SK-N-SH treated with all-trans-retinoic acid at 6 μM for 48 hours (cell line): ENCODE results near the gene RNASEH2B.

Experiments
- ESRRG ChIP-seq: fragments of 250-450 bp; sonication (Bioruptor Pico); IDR thresholded peaks from 2 replicates; pipeline ENCODE4 v1.6.1; 2021; ENCODE audit warnings: mild to moderate bottlenecking
- GLIS3 ChIP-seq: fragments of 250-450 bp; sonication (Bioruptor Pico); IDR thresholded peaks from 2 replicates; pipeline ENCODE4 v1.5.0; 2020; ENCODE audit warnings: mild to moderate bottlenecking, moderate library complexity
- ISL1 ChIP-seq: fragments of 250-450 bp; sonication (Bioruptor Pico); IDR thresholded peaks from 2 replicates; pipeline ENCODE4 v2.1.2; 2022; ENCODE audit warnings: mild to moderate bottlenecking, moderate library complexity
- OSR1 ChIP-seq: fragments of 250-450 bp; sonication (Bioruptor Pico); IDR thresholded peaks from 2 replicates; pipeline ENCODE4 v1.8.0; 2022; ENCODE audit warnings: moderate library complexity, mild to moderate bottlenecking, inconsistent platforms
- RARB ChIP-seq: fragments of 250-450 bp; sonication (Bioruptor Pico); IDR thresholded peaks from 2 replicates; pipeline ENCODE4 v1.8.0; 2021; ENCODE audit warnings: mild to moderate bottlenecking, moderate library complexity
- SNAI2 ChIP-seq: fragments of 250-450 bp; sonication (Bioruptor Pico); IDR thresholded peaks from 2 replicates; pipeline ENCODE4 v1.5.0; 2020; ENCODE audit warnings: mild to moderate bottlenecking, moderate library complexity
- ZFP3 ChIP-seq: fragments of 250-450 bp; sonication (Bioruptor Pico); IDR thresholded peaks from 2 replicates; pipeline ENCODE4 v1.5.0; 2020; ENCODE audit warnings: mild to moderate bottlenecking, moderate library complexity
- ZFP30 ChIP-seq: fragments of 450-650 bp; formaldehyde crosslinking; IDR thresholded peaks from 2 replicates; pipeline ENCODE4 v1.5.0; 2022; ENCODE audit warnings: mild to moderate bottlenecking, moderate library complexity
- TF ChIP-seq, protein P1 (sequence below): fragments of 250-450 bp; sonication (Bioruptor Pico); IDR thresholded peaks from 2 replicates; pipeline ENCODE4 v1.8.0; 2020; ENCODE audit warnings: mild to moderate bottlenecking, moderate library complexity, borderline replicate concordance
- TF ChIP-seq, protein P2 (sequence below): fragments of 250-450 bp; sonication (Bioruptor Pico); IDR thresholded peaks from 2 replicates; pipeline ENCODE4 v1.8.0; 2021; ENCODE audit warnings: low read depth, mild to moderate bottlenecking, moderate library complexity, borderline replicate concordance
- TF ChIP-seq, protein P3 (sequence below): fragments of 250-450 bp; sonication (Bioruptor Pico); IDR thresholded peaks from 2 replicates; pipeline ENCODE4 v1.5.0; 2020; ENCODE audit warnings: mild to moderate bottlenecking, moderate library complexity
- TF ChIP-seq, protein P4 (sequence below): fragments of 250-450 bp; sonication (Bioruptor Pico); IDR thresholded peaks from 2 replicates; pipeline ENCODE4 v1.5.1; 2021; ENCODE audit warnings: mild to moderate bottlenecking, moderate library complexity

DNA sequence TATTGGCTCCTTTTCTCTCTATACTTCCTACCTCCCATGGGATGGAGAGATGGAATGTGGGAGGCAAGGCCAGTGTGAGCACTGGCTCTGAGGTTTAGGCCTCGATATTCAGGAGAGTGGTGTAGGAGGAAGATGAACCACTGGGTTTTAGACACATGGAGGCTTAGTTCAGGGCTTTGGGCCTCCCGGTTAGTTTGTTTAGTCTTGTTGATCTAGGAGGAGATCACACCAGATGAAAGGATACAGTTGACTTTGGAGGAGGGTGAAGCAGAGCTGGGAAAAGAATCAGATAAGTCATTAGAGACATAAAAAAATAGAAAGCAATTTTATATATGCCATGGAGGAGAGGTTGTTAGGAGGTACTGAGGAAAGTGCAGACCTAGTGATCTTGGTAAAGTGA, 30.9 kb downstream of the RNASEH2B start:
- TF ChIP-seq ZFP30: no peak
- TF ChIP-seq, protein P1, sequence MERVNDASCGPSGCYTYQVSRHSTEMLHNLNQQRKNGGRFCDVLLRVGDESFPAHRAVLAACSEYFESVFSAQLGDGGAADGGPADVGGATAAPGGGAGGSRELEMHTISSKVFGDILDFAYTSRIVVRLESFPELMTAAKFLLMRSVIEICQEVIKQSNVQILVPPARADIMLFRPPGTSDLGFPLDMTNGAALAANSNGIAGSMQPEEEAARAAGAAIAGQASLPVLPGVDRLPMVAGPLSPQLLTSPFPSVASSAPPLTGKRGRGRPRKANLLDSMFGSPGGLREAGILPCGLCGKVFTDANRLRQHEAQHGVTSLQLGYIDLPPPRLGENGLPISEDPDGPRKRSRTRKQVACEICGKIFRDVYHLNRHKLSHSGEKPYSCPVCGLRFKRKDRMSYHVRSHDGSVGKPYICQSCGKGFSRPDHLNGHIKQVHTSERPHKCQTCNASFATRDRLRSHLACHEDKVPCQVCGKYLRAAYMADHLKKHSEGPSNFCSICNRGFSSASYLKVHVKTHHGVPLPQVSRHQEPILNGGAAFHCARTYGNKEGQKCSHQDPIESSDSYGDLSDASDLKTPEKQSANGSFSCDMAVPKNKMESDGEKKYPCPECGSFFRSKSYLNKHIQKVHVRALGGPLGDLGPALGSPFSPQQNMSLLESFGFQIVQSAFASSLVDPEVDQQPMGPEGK (CRISPR knock-in tag): no peak
- no peak for TF ChIP-seq ZFP3 (CRISPR knock-in tag)
- TF ChIP-seq GLIS3 (CRISPR knock-in tag): no peak
- no peak for TF ChIP-seq OSR1 (CRISPR knock-in tag)
- TF ChIP-seq RARB (CRISPR knock-in tag): no peak
- TF ChIP-seq ESRRG (CRISPR knock-in tag): no peak
- TF ChIP-seq SNAI2: no peak
- TF ChIP-seq, protein P2, sequence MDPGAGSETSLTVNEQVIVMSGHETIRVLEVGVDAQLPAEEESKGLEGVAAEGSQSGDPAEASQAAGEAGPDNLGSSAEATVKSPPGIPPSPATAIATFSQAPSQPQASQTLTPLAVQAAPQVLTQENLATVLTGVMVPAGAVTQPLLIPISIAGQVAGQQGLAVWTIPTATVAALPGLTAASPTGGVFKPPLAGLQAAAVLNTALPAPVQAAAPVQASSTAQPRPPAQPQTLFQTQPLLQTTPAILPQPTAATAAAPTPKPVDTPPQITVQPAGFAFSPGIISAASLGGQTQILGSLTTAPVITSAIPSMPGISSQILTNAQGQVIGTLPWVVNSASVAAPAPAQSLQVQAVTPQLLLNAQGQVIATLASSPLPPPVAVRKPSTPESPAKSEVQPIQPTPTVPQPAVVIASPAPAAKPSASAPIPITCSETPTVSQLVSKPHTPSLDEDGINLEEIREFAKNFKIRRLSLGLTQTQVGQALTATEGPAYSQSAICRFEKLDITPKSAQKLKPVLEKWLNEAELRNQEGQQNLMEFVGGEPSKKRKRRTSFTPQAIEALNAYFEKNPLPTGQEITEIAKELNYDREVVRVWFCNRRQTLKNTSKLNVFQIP: no peak
- TF ChIP-seq, protein P3, sequence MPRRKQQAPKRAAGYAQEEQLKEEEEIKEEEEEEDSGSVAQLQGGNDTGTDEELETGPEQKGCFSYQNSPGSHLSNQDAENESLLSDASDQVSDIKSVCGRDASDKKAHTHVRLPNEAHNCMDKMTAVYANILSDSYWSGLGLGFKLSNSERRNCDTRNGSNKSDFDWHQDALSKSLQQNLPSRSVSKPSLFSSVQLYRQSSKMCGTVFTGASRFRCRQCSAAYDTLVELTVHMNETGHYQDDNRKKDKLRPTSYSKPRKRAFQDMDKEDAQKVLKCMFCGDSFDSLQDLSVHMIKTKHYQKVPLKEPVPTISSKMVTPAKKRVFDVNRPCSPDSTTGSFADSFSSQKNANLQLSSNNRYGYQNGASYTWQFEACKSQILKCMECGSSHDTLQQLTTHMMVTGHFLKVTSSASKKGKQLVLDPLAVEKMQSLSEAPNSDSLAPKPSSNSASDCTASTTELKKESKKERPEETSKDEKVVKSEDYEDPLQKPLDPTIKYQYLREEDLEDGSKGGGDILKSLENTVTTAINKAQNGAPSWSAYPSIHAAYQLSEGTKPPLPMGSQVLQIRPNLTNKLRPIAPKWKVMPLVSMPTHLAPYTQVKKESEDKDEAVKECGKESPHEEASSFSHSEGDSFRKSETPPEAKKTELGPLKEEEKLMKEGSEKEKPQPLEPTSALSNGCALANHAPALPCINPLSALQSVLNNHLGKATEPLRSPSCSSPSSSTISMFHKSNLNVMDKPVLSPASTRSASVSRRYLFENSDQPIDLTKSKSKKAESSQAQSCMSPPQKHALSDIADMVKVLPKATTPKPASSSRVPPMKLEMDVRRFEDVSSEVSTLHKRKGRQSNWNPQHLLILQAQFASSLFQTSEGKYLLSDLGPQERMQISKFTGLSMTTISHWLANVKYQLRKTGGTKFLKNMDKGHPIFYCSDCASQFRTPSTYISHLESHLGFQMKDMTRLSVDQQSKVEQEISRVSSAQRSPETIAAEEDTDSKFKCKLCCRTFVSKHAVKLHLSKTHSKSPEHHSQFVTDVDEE (CRISPR knock-in tag): no peak
- no peak for TF ChIP-seq ISL1 (CRISPR knock-in tag)
- TF ChIP-seq, protein P4, sequence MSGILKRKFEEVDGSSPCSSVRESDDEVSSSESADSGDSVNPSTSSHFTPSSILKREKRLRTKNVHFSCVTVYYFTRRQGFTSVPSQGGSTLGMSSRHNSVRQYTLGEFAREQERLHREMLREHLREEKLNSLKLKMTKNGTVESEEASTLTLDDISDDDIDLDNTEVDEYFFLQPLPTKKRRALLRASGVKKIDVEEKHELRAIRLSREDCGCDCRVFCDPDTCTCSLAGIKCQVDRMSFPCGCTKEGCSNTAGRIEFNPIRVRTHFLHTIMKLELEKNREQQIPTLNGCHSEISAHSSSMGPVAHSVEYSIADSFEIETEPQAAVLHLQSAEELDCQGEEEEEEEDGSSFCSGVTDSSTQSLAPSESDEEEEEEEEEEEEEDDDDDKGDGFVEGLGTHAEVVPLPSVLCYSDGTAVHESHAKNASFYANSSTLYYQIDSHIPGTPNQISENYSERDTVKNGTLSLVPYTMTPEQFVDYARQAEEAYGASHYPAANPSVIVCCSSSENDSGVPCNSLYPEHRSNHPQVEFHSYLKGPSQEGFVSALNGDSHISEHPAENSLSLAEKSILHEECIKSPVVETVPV: no peak
